HCT116 (cell line): ENCODE measurements around the gene IFITM1. TPM values are rescaled to one million over a fixed set of nuclear protein-coding genes. Genes with fewer than 3 reads are reported as not detected.

Experiments used
- ATAC-seq: fragments of 200-7000 bp; cut with Tn5 transposase; 2 replicates; pipeline ENCODE4 v1.9.1; 2020; ENCODE audit warnings: mild to moderate bottlenecking, moderate library complexity
- BruUV-seq: library from RNA; stranded (reverse); fragments of 400-500 nt; replicated peaks from 2 replicates; lab custom pipeline; 2021; lab: Mats Ljungman, UMichigan
- CTCF ChIA-PET: fragments of 300-600 bp; sonication (Branson Sonifier 250); formaldehyde crosslinking; loops from one replicate; lab custom pipeline; 2021; ENCODE audit warnings: antibody characterized with exemption; lab: Charles Lee
- POLR2A ChIA-PET: fragments of 300-600, 350-600 bp; sonication (Branson Sonifier 250); formaldehyde crosslinking; loops from one replicate; lab custom pipeline; 2021; ENCODE audit warnings: antibody characterized with exemption; lab: Charles Lee
- RAD21 ChIA-PET, 2 experiments: fragments of 300-600 bp; sonication (Branson Sonifier 250); formaldehyde crosslinking; loops; one replicate each; lab custom pipeline; 2023; ENCODE audit warnings: low total read pairs in 2 of 2; ENCODE audit not compliant: uncharacterized antibody in 2 of 2, unreplicated experiment in 2 of 2, low non-redundant PET in 1 of 2; lab: Charles Lee
- DNase-seq: peaks from one replicate; pipeline ENCODE4 v3.0.0-alpha.2; 2010; ENCODE audit warnings: low read depth, low spot score
- H2AFZ ChIP-seq: fragments of 200-600 bp; shearing (Covaris generic), sonication (generic); 2 replicates; pipeline ENCODE4 v1.6.1; 2017; ENCODE audit warnings: low read depth, mixed run types, mixed read lengths, antibody characterized with exemption, low read length; ENCODE audit not compliant: poor library complexity, severe bottlenecking
- H3K27ac ChIP-seq: 2 replicates; pipeline ENCODE4 v1.5.1; 2012; ENCODE audit warnings: low read depth, low read length
- H3K27me3 ChIP-seq: fragments of 200-600 bp; sonication (generic); 2 replicates; pipeline ENCODE4 v1.6.1; 2016; ENCODE audit warnings: mixed run types, low read length, mixed read lengths; ENCODE audit not compliant: insufficient read depth
- H3K36me3 ChIP-seq, 2 experiments: fragments of 200-500 bp in 1 of 2; fragments of 200-600 bp in 1 of 2; sonication (Bioruptor generic) in 1 of 2; sonication (generic) in 1 of 2; 2 replicates each; pipeline versions ENCODE4 v1.5.1 to v1.6.1; 2014 to 2016; ENCODE audit warnings: low read length in 2 of 2, inconsistent platforms in 1 of 2, mixed read lengths in 1 of 2, mixed run types in 1 of 2; ENCODE audit not compliant: insufficient read depth in 2 of 2, control insufficient read depth in 1 of 2
- H3K4me1 ChIP-seq, 2 experiments: fragments of 200-600 bp in 1 of 2; sonication (generic) in 1 of 2; 2 replicates each; pipeline versions ENCODE4 v1.5.1 to v1.6.1; 2012 to 2017; ENCODE audit warnings: low read length in 2 of 2, inconsistent platforms in 1 of 2, mild to moderate bottlenecking in 1 of 2, mixed read lengths in 1 of 2, mixed run types in 1 of 2, moderate library complexity in 1 of 2; ENCODE audit not compliant: insufficient read depth in 2 of 2, control insufficient read depth in 1 of 2
- H3K4me2 ChIP-seq: fragments of 200-600 bp; sonication (generic); 2 replicates; pipeline ENCODE4 v1.6.1; 2017; ENCODE audit warnings: mixed run types, low read length, mixed read lengths
- H3K4me3 ChIP-seq, 2 experiments: fragments of 200-600 bp in 1 of 2; sonication (generic) in 1 of 2; replicated peaks in 1 of 2; 2 replicates each; pipeline ENCODE4 v1.5.1; 2011 to 2016; ENCODE audit warnings: low read length in 2 of 2, control low read depth in 1 of 2, low read depth in 1 of 2, mild to moderate bottlenecking in 1 of 2, mixed read lengths in 1 of 2, mixed run types in 1 of 2
- H3K79me2 ChIP-seq: fragments of 200-600 bp; sonication (generic); 2 replicates; pipeline ENCODE4 v1.6.1; 2017; ENCODE audit warnings: mild to moderate bottlenecking, mixed run types, low read length, moderate library complexity, mixed read lengths; ENCODE audit not compliant: insufficient read depth
- H3K9ac ChIP-seq: fragments of 200-600 bp; sonication (generic); 2 replicates; pipeline ENCODE4 v1.6.1; 2016; ENCODE audit warnings: low read length, mixed read lengths
- H3K9me2 ChIP-seq: fragments of 200-600 bp; sonication (generic), shearing (Covaris generic); 2 replicates; pipeline ENCODE4 v1.6.1; 2017; ENCODE audit warnings: mixed run types, mild to moderate bottlenecking, moderate library complexity; ENCODE audit not compliant: insufficient read depth
- H3K9me3 ChIP-seq, 2 experiments: fragments of 200-500 bp in 1 of 2; fragments of 200-600 bp in 1 of 2; sonication (Bioruptor generic) in 1 of 2; sonication (generic) in 1 of 2; 2 replicates each; pipeline ENCODE4 v1.6.1; 2014 to 2017; ENCODE audit warnings: low read length in 2 of 2, mixed read lengths in 2 of 2, inconsistent platforms in 1 of 2, low read depth in 1 of 2, mild to moderate bottlenecking in 1 of 2, mixed run types in 1 of 2, moderate library complexity in 1 of 2; ENCODE audit not compliant: control insufficient read depth in 1 of 2, insufficient read depth in 1 of 2
- H4K20me1 ChIP-seq: fragments of 200-600 bp; sonication (generic), shearing (Covaris generic); 2 replicates; pipeline ENCODE4 v1.6.1; 2017; ENCODE audit warnings: mixed run types, mild to moderate bottlenecking, moderate library complexity; ENCODE audit not compliant: insufficient read depth
- ELF1 ChIP-seq: IDR thresholded peaks from 2 replicates; pipeline ENCODE4 v1.6.1; 2012; ENCODE audit warnings: low read depth, borderline replicate concordance
- EZH2 ChIP-seq: fragments of 200-600 bp; sonication (generic); IDR thresholded peaks from 2 replicates; pipeline ENCODE4 v1.6.1; 2017; ENCODE audit warnings: antibody characterized with exemption, mixed run types
- JUND ChIP-seq: IDR thresholded peaks from 2 replicates; pipeline ENCODE4 v1.6.1; 2012
- POLR2A ChIP-seq: IDR thresholded peaks from 2 replicates; pipeline ENCODE4 v1.7.0; 2011; ENCODE audit warnings: borderline replicate concordance; ENCODE audit not compliant: insufficient read depth, insufficient read length; ENCODE audit errors: extremely low read depth
- POLR2AphosphoS5 ChIP-seq: IDR thresholded peaks from 2 replicates; pipeline ENCODE4 v1.6.1; 2011; ENCODE audit warnings: mild to moderate bottlenecking, low read depth, low read length, moderate library complexity
- SIN3A ChIP-seq: IDR thresholded peaks from 2 replicates; pipeline ENCODE4 v1.6.1; 2012; ENCODE audit warnings: low read depth
- SP1 ChIP-seq: IDR thresholded peaks from 2 replicates; pipeline ENCODE4 v1.6.1; 2012; ENCODE audit warnings: low read depth
- SRF ChIP-seq: IDR thresholded peaks from 2 replicates; pipeline ENCODE4 v1.6.1; 2012; ENCODE audit warnings: low read depth
- TCF7L2 ChIP-seq: IDR thresholded peaks from 2 replicates; pipeline ENCODE4 v1.7.0; 2011; ENCODE audit warnings: borderline replicate concordance, inconsistent platforms; ENCODE audit not compliant: insufficient read depth, insufficient read length; ENCODE audit errors: extremely low read depth
- YY1 ChIP-seq: IDR thresholded peaks from 2 replicates; pipeline ENCODE4 v1.6.1; 2011; ENCODE audit warnings: low read length, low read depth, moderate library complexity, mild to moderate bottlenecking; ENCODE audit not compliant: insufficient replicate concordance; ENCODE audit errors: extremely low read depth
- ZFX ChIP-seq: fragments of 450-650 bp; IDR thresholded peaks from 2 replicates; pipeline ENCODE4 v1.6.1; 2017
- intact Hi-C: fragments of 100-400 bp; cut with micrococcal nuclease; formaldehyde crosslinking; loops from 2 replicates; pipeline ENCODE4 v1.10.0; 2022
- total RNA-seq: library from RNA; stranded (reverse); gene quantifications from one replicate; pipeline ENCODE4 v1.2.1, GENCODE V29; 2021; ENCODE audit not compliant: unreplicated experiment
- TF ChIP-seq, protein P1 (sequence below): IDR thresholded peaks from 2 replicates; pipeline ENCODE4 v1.6.1; 2012
- TF ChIP-seq, protein P2 (sequence below): IDR thresholded peaks from 2 replicates; pipeline ENCODE4 v1.6.1; 2011; ENCODE audit warnings: mild to moderate bottlenecking, low read length, moderate library complexity; ENCODE audit not compliant: insufficient replicate concordance; ENCODE audit errors: extremely low read depth
- TF ChIP-seq, protein P3 (sequence below), 3 experiments: fragments of 200-600 bp in 1 of 3; sonication (generic) in 1 of 3; IDR thresholded peaks in 2 of 3; conservative IDR thresholded peaks in 1 of 3; 2 replicates each; pipeline ENCODE4 v1.5.1; 2012 to 2017; ENCODE audit warnings: low read depth in 2 of 3, low read length in 2 of 3, antibody characterized with exemption in 1 of 3, borderline replicate concordance in 1 of 3, control low read depth in 1 of 3, mild to moderate bottlenecking in 1 of 3, mixed read lengths in 1 of 3, mixed run types in 1 of 3, moderate library complexity in 1 of 3; ENCODE audit not compliant: insufficient read depth in 1 of 3
- TF ChIP-seq, protein P4 (sequence below): IDR thresholded peaks from 2 replicates; pipeline ENCODE4 v1.6.1; 2012

IFITM1 gene
- total RNA-seq, 1 experiment from 2014 or later, result 6.1 TPM

- ChIA-PET CTCF (no interaction called here), POLR2A (no interaction called here), RAD21 (no interaction called here)
- Histone ChIP-seq H2AFZ (no peak overlapping the region), H3K4me1 (peaks cover 8 to 12% of the 10 kb centered on the region in 2 experiments), H3K4me3 (no peak overlapping the region), H3K36me3 (no peaks in the 10 kb centered on the region), H3K27me3 (no peaks in the 10 kb centered on the region), H3K4me2 (no peak overlapping the region), H3K9me2 (no peaks in the 10 kb centered on the region), H3K9ac (no peak overlapping the region), H3K79me2 (no peaks in the 10 kb centered on the region), H3K27ac (no peak overlapping the region), H4K20me1 (no peaks in the 10 kb centered on the region), H3K9me3 (no peaks in the 10 kb centered on the region)
- TF ChIP-seq ZFX (no peak), SP1 (no peak)
- BruUV-seq, result no TSS peak
- intact Hi-C loops, result no loop called here
- no peak for DNase-seq
- ATAC-seq, result no peak
These were observed 42.5 kb upstream of the IFITM1 start for GRCh38 chr11:271319-271715.

DNA sequence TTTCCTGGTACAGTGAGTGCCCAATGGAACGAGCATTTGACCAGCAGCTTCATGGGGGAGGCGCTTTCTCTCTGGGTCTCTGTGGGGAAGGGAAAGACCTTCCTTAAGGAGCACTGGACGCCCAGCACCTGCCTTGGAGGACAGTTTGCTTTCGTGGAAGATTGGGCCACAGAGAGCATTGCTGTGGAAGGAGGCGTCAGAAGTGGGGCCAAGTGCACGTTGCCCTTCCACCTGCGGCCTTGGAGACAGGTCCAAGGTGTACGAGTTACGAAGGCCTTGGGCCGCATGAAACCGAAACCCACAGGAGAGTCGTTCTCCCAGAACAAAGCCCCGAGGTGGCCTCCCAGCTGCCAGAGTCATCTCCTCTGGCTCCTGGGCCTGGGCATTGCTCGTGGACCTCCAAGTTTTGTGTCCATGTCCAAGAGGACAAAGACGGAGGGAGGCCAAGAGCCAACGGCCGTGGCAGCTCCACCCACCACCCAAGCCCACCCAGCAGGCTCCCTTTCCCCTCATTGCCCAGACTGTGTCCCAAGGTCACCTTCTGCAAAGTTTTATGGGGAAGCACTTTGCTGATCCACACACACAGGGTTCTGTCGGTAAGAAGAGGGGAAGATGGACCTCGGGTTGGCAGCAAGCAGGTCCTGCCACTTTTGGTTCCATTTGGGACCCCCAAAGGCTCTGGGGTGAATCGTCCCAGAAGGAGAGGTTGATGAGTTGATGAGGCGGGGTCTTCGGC is 41.5 kb upstream of the IFITM1 start:
- TF ChIP-seq EZH2 (no peak), JUND (no peak), POLR2A (no peak), YY1 (no peak), SIN3A (no peak), SRF (no peak), ELF1 (no peak), TCF7L2 (no peak), POLR2AphosphoS5 (no peak), ZFX (no peak)
- TF ChIP-seq, protein P1, sequence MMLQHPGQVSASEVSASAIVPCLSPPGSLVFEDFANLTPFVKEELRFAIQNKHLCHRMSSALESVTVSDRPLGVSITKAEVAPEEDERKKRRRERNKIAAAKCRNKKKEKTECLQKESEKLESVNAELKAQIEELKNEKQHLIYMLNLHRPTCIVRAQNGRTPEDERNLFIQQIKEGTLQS, result no peak
- TF ChIP-seq, protein P2, sequence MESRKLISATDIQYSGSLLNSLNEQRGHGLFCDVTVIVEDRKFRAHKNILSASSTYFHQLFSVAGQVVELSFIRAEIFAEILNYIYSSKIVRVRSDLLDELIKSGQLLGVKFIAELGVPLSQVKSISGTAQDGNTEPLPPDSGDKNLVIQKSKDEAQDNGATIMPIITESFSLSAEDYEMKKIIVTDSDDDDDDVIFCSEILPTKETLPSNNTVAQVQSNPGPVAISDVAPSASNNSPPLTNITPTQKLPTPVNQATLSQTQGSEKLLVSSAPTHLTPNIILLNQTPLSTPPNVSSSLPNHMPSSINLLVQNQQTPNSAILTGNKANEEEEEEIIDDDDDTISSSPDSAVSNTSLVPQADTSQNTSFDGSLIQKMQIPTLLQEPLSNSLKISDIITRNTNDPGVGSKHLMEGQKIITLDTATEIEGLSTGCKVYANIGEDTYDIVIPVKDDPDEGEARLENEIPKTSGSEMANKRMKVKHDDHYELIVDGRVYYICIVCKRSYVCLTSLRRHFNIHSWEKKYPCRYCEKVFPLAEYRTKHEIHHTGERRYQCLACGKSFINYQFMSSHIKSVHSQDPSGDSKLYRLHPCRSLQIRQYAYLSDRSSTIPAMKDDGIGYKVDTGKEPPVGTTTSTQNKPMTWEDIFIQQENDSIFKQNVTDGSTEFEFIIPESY, result no peak
- TF ChIP-seq, protein P3, sequence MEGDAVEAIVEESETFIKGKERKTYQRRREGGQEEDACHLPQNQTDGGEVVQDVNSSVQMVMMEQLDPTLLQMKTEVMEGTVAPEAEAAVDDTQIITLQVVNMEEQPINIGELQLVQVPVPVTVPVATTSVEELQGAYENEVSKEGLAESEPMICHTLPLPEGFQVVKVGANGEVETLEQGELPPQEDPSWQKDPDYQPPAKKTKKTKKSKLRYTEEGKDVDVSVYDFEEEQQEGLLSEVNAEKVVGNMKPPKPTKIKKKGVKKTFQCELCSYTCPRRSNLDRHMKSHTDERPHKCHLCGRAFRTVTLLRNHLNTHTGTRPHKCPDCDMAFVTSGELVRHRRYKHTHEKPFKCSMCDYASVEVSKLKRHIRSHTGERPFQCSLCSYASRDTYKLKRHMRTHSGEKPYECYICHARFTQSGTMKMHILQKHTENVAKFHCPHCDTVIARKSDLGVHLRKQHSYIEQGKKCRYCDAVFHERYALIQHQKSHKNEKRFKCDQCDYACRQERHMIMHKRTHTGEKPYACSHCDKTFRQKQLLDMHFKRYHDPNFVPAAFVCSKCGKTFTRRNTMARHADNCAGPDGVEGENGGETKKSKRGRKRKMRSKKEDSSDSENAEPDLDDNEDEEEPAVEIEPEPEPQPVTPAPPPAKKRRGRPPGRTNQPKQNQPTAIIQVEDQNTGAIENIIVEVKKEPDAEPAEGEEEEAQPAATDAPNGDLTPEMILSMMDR (IDR thresholded peaks at IDR 0.05 in 2 of 3, conservative IDR thresholded peaks at IDR 0.05 in 1 of 3; ENCODE audit: borderline replicate concordance in 1 of 3, insufficient read depth in 1 of 3, low read depth in 2 of 3, low read length in 2 of 3), result no peak
- TF ChIP-seq, protein P4, sequence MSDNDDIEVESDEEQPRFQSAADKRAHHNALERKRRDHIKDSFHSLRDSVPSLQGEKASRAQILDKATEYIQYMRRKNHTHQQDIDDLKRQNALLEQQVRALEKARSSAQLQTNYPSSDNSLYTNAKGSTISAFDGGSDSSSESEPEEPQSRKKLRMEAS, result no peak
- BruUV-seq, result no TSS peak
- no peak overlapping the region for H3K4me3 ChIP-seq
- DNase-seq, result no peak
- H3K4me1 ChIP-seq, result peaks cover 3 to 5% of the 10 kb centered on the region in 2 experiments; a peak in 2 of 4 replicates
- H3K27me3 ChIP-seq, result no peaks in the 10 kb centered on the region
- no peaks in the 10 kb centered on the region for H3K36me3 ChIP-seq
- no peak overlapping the region for H3K4me2 ChIP-seq
- no peaks in the 10 kb centered on the region for H3K9me3 ChIP-seq
- H3K27ac ChIP-seq, result no peak overlapping the region
- no peak overlapping the region for H2AFZ ChIP-seq
- CTCF ChIA-PET, result no interaction called here
- no peaks in the 10 kb centered on the region for H4K20me1 ChIP-seq
- RAD21 ChIA-PET, result no interaction called here
- intact Hi-C loops, result no loop called here
- H3K9me2 ChIP-seq, result no peaks in the 10 kb centered on the region
- H3K79me2 ChIP-seq, result no peaks in the 10 kb centered on the region
- no peak overlapping the region for H3K9ac ChIP-seq
- no peak for ATAC-seq
- POLR2A ChIA-PET, result no interaction called here
